IPS-NIHi7 (cell line): ENCODE measurements around the gene MCOLN1.

ENCODE experiments used
- DNase-seq: peaks from one replicate; pipeline ENCODE4 v3.0.0; 2012; ENCODE audit warnings: mixed read lengths; ENCODE audit errors: extremely low spot score

MCOLN1 gene

DNA sequence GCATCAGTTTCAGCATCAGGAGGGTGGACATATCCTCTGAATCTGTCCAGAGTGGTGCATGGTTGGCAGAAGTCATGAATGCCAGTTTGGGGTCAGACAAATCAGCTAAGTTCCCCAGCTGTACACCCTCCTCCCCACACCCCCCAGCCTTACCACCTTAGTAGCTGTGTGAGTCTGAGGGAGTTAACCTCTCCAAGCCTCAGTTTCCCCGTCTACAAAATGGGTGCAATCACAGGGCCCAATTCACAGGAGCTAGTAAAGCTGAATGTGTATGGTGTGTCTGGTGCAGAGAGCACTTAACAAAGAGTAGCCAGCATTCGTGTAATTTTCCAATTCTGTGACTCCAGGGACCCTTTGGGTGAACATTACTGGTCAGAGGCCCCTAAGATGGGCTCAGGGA is 19.9 kb upstream of the MCOLN1 start:
- DNase-seq, result no peak

DNA sequence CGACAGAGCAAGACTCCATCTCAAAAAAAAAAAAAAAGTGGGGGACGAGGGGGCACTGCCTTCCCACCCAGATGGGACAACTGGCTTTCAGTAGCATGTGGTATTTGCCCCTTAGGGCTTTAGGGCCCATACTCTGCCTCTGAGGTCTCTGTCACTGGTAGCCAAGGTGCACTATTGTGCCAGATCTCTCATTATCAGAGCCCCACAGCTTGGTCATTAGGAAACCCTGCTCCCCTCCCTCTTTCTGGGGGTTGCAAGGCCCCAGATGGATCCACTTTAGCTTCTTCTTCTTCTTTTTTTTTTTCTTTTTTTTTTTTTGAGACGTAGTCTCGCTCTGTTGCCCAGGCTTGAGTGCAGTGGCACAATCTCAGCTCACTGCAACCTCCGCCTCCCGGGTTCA is 17.7 kb upstream of the MCOLN1 start:
- DNase-seq, result no peak

DNA sequence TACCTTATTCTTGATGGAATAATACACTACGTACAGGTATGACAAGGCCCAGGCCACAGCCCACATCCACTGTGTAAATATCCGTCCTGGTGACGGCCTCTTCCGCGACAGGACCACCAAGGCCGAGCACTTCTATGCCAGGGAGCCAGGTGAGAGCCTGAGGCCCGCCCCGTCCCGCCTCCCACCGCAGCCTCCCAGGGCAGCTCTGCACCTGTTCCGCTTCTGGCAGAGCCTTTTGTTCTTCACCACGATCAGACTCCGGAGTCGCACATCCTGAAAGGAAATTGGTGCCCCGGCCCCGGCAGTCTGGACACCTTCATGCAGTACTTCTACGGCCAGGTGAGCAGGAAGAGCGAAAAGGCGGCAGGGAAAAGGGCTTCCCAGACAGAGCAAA is 17.1 kb upstream of the MCOLN1 start:
- DNase-seq, result no peak

DNA sequence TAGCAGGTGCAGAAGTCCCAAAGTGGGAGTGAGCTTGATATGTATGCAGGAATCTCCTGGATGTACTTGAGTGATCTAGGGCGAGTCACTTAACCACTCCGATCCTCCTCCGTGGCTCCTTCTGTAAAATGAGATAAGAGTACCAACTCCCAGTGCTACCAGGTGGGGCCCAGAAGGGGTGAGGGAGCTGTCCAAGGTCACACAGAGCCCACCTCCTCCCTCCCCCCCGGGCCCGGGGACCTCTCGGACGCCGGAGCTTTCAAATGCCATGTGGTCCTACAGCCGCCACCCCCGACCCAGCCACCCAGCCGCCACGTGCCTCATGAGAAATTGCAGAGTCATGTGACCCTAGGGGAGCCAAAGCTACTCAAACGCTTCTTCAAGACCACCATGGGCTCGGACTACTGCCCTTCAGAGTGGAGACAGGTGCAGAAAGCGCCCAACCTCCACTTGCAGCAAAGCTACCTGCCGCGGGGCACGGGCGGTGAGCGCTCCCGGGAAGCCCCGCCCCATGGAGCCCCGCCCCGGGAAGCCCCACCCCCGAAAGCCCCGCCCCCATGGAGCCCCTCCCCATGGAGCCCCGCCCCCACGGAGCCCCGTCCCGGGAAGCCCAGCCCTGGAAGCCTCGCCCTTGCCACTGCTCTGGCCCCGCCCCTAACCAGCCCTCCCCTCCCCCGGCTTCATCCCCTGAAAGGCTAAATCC is 16.6 kb upstream of the MCOLN1 start:
- peak; percentile 87 for DNase-seq

DNA sequence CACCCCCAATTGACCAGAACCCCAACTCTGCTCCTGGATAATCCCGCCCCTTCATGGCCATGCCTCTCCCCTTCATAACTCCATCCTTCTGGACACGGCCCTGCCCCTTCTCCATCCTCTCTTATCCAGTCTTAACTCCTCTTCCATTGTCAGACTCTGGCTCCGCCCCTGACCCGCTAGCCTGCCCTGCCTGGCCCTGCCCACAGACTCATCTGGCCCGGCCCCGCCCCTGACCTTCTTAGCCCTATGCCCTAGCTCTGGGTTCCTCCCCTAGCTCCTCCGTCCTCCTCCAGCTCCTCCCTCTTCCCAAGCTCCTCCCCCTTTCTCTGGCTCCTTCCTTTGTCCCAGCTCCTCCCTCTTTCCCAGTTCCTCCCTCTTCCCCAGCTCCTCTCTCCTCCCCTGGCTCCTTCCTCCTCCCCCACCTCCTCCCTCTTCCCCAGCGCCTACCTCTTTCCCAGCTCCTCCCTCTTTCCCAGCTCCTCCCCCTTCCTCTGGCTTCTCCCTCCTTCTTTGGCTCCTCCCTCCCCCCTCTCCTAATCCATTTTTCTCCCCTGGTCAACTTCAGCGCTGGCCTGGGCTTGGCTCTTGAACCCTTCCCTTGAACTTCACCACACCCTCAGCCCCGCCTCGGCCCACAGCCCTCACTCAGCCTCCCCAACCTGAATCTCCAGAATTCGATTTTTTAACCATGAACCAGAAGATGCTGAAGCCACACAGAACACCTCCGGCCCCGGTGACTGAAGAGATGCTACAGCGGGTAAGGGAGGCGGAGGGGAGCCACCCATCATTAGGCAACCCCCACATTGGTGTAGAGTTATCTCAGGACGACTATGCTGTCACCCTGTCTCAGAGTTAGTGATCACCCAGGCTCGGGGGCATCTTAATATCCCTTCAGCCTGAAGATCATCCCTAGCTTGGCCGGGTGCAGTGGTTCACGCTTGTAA is 15.8 kb upstream of the MCOLN1 start:
- peak; percentile 81 for DNase-seq

DNA sequence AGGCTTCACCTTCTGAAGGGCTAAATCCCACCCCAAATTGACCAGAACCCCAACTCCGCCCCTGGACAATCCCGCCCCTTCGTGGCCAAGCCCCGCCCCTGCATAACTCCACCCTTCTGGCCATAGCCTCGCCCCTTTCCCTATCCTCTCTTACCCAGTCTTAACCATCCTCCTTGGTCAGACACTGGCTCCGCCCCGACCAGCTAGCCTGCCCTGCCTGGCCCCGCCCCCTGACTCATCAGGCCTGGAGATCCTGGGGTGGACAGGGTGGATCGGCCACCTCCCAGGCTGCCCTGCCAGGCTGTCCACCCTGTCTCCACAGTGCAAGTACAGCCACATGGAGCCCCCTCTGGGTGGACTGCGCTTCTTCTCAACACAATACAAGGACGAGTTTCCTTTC is 14.5 kb upstream of the MCOLN1 start:
- peak; percentile 85 for DNase-seq

DNA sequence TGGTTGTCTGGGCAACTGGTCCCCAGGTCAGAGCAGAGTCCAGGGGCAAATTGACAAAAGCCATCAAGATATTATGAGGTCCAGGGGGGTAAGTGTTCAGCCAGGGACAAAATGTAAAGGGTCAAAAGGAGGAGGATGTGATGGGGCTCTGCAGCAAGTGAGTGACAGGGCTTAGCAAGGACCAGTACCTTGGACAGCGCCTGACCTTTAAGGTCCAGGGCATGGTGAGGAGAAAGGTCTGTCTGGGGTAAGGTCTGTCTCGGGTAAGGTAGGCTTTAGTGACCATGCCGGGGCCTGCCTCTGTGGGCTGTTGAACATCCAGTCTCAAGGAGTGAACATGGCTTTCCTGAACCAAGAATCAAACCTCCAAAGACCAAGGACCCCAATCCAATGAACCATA is 12.8 kb upstream of the MCOLN1 start:
- peak; percentile 48 for DNase-seq

DNA sequence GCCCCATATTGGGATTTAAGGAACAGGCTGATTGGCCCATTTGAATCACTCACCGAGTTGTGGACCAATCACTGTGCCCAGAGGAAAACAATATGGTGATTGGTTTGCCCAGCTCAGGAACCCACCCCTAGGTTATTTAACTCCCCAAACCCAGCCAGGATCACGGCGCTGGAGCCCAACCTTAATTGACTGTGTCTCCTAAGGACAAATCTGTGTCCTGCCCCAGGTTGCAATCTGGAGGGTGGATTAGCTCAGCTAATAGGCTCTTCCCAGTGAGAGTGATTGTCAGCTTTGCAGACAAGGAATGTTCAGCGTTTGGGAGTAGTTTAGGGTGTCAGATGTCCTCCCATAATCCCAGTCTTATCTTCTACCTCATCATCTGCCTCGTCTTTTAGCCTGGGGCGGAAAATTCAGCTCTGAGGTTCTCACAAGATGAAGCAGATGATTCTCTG is 10.0 kb upstream of the MCOLN1 start:
- no peak for DNase-seq

DNA sequence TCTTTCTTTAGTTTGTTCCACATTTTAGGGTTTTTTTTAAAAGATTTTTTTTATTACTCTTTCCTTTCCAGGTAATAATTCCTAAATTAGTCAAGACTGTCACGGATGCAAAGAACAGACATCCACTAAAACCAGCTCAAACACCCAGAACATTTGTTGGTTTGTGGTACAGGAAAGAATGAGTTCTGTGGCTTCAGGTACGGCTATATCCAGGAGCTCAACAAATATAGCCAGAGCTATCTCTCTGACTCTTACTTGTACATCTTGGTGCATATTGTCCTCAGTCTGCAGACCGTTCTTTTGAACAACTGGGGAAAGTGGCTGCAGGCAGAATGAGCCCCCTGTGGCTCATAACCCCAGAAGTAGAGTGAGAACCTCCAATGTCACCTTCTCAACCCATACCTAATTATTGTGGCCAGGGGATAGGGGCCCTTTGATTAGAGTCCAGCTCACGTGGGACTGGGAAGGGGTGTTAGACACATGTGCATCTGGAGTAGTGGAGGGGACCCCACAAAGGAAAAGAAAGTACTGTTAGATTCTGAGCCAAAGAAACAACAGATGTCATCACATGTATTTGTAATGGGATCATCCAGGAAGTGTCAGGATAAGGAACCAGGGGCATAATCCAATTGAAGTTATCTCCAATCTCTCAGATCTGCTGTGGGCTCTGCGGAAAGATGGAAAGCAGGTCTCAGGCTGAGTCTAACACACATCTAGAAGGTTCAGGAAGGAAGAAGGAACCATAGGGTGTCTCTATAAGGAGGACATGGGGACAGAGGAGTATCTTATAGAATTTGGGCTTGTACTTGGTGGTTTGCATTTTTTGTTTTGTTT is 8.4 kb upstream of the MCOLN1 start:
- DNase-seq, result no peak

DNA sequence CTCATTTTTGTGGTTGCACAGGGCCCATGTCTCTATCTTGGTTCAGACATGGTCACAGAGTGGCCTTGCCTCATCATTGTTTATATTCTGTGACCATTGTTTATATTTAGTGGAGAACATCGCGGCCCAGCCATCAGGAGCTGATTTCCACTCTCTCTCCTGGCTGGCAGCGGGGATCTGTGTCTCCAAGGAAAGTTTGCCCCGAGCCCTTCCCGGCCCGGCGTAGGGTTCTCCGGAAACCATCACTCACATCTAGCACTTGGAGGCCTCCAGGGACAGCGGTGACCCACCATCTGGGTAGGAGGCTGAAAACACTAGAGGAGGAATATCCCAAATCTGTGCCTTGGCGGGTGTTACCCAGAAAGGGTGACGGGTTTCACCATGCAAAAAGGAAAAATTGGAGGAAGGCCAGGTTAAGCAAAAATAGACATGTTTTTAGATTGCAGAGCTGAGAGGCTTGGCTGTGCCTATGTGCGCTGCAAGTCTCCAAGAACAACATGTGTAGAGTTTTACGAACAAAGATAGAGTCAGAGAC is 7.2 kb upstream of the MCOLN1 start:
- DNase-seq, result no peak

DNA sequence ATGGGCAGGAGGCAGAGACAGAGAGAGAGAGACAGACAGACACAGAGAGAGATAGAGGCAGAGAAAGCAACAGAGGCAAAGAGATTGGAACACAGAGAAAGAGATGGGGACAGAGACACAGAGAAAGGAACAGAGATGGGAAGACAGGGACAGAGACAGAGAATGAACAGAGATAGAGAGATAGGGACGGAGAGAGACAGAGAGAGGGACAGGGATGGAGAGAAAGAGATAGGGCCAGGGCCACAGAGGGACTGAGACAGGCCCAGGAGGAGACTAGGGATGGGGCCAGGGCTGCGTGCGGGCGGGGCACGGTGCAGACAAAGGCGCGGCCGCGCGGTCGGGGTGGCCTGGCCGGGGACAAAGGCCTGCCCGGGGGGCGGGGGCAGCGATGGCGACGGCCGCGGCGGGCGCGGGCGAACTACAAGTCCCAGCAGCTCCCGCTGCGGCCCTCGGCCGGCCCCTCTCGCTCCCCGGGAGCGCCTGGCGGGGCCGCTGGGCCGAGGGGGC is 6.7 kb upstream of the MCOLN1 start, which contains the start of gene ZNF358:
Gene ZNF358 (plus strand): TSS at position 459 of the 507 bp plus-strand sequence. CDS start 3,140 bp downstream, outside the sequence.
- DNase-seq, result peak; percentile 92

DNA sequence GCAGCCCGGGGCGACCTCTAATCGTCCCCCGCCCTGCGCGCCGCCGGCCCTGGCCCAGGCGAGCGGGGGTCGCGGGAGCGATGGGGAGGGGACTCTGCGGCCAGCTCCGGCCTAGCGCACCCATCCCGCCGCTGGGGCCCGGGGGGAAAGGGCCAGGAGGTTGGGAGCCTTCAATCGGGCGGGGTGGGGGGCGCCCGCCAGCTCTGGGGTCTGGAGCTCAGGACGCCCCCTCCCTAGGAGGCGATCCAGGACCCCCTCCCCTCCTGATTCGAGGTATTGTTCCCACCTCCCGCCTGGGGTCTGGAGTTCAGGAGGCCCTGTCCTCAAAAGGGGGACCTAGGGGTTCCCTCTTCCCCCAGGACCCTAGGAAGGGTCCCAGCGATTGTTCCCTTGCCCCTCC is 6.1 kb upstream of the MCOLN1 start:
- peak; percentile 37 for DNase-seq

DNA sequence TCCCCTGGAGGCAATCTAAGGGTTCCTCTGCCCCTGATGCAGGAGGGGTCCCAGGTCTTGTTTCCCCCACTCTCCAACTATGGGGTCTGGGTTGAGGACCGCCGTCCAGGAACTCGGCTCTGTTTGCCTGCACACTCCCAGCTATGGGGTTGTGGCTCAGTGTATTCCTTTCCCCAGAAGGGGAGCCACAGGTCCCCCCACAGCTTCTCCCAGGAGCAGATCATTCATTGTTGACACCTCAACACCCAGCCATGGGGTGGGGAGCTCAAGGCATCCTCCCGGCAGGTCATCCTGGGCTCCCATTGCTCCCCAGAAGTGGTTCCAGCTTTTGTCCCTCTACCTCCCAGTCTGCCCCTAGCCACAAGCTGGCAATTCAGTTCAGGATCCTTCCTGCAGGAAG is 5.5 kb upstream of the MCOLN1 start:
- no peak for DNase-seq

DNA sequence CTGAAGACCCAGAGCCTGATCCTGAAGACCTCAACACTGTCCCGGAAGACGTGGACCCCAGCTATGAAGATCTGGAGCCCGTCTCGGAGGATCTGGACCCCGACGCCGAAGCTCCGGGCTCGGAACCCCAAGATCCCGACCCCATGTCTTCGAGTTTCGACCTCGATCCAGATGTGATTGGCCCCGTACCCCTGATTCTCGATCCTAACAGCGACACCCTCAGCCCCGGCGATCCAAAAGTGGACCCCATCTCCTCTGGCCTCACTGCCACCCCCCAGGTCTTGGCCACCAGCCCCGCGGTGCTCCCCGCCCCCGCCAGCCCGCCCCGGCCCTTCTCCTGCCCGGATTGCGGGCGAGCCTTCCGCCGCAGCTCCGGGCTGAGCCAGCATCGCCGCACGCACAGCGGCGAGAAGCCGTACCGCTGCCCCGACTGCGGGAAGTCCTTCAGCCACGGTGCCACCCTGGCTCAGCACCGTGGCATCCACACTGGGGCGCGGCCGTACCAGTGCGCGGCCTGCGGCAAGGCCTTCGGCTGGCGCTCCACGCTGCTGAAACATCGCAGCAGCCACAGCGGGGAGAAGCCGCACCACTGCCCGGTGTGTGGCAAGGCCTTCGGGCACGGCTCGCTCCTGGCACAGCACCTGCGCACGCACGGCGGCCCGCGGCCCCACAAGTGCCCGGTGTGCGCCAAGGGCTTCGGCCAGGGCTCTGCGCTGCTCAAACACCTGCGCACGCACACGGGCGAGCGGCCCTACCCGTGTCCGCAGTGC is 2.9 kb upstream of the MCOLN1 start:
- no peak for DNase-seq

DNA sequence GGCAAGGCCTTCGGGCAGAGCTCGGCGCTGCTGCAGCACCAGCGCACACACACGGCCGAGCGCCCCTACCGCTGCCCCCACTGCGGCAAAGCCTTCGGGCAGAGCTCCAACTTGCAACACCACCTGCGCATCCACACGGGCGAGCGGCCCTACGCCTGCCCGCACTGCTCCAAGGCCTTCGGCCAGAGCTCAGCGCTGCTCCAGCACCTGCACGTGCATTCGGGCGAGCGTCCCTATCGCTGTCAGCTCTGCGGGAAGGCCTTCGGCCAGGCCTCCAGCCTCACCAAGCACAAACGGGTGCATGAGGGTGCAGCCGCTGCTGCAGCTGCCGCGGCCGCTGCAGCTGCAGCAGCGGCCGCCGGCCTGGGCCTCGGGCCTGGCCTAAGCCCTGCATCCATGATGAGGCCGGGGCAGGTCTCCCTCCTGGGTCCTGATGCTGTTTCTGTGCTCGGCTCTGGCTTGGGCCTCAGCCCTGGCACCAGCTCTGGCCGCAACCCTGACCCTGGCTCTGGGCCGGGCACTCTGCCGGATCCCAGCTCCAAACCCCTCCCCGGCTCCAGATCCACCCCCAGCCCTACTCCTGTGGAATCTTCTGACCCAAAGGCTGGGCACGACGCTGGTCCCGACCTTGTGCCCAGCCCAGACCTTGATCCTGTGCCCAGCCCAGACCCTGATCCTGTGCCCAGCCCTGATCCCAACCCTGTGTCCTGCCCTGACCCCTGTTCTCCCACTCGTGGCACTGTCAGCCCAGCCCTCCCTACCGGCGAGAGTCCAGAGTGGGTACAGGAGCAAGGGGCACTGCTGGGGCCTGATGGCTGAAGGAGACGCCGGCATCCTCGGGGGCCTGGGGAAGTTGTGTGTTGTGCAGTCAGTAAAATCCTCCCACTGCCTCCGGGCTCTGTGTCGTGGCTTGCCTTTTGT is 2.0 kb upstream of the MCOLN1 start:
- DNase-seq, result no peak

DNA sequence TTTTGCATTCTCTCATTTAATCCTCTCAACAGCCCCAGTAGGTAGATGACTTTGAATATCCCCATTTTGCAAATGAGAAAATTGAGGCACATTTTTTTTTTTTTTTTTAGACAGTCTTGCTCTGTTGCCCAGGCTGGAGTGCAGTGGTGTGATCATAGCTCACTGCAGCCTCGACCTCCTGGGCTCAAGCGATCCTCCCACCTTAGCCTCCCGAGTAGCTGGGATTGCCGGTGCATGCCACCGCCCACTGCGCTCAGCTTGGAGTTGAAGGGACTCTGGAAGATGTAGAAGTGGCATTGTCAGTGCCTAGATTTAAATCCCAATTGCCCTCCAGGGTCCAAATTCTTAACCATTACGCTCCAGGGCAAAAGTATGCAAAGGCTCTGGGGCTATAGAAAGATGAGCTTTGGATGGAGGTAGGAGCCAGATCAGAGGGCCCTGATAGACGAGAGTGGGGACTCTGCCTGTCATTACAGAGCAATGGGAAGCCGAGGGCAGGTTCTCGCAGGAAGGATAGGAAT is 813 bp upstream of the MCOLN1 start:
- DNase-seq, result no peak

DNA sequence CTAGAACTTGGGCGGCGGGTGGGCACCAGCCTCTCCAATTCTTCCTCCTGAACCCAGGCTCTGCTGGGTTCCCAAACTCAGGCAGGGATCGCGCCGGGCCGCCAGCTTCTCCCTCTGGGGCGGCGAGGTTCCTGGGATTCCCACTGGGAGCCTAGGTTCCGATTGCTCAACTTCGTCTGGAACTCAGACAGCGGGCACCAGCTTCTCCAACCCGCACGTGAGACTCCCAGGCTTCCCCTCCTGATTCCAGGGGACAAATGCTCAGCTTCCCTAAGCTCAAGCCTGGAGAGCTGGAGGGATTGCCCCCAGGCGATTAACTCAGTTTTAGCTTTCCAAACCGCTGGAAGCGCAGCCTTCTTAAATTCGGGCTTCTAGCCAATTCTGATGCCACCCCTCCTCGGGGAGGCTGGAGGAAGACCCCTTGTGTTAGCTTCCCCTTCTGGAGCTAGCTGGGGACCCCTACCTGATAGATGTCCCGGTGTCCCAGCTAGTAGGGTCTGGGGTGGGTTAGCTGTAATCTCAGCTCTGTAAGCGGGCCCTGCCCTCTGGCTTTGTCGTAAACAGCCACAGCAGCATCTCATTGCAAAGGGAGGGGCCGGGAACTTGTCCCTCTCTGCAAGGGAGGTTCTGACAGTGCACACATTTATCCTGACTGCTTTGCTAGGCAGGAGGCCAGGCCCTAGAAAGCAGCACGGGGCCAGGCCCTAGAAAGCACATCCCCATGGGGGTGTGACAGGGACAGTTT is 671 bp downstream of the MCOLN1 start:
- DNase-seq, result no peak

DNA sequence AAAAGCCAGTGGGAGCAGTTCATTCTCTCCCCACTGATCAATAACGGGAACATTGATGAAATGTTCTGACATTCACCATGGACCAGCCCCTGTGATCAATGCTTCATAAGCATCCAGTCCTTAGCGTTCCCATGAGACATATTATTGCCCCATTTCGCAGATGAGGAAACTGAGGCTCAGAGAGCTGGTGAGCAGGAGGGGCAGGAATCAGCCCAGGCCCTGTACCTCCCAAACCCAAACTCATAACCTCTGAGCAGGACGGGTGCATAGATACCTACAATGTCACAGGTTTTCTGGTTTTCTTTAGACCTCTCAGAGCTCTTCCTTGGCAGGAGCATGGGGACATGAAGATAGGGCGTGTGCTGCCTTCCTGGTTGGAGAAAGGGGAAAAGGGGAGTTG is 2.1 kb downstream of the MCOLN1 start:
- no peak for DNase-seq
